Brain pericyte (primary cell): ENCODE data around the gene PTTG1IP.
"Not testable (repeated sequence)": the region's sequence is repeated elsewhere in the genome, so short reads cannot be mapped to it uniquely, and the experiment has no call there.

Experiments used
- DNase-seq: peaks from one replicate; pipeline ENCODE4 v3.0.0-alpha.2; 2012; ENCODE audit warnings: low read depth, low spot score

PTTG1IP gene

GRCh38 chr21:44883250-44883649 is 9.8 kb upstream of the PTTG1IP start:
- no peak for DNase-seq

DNA sequence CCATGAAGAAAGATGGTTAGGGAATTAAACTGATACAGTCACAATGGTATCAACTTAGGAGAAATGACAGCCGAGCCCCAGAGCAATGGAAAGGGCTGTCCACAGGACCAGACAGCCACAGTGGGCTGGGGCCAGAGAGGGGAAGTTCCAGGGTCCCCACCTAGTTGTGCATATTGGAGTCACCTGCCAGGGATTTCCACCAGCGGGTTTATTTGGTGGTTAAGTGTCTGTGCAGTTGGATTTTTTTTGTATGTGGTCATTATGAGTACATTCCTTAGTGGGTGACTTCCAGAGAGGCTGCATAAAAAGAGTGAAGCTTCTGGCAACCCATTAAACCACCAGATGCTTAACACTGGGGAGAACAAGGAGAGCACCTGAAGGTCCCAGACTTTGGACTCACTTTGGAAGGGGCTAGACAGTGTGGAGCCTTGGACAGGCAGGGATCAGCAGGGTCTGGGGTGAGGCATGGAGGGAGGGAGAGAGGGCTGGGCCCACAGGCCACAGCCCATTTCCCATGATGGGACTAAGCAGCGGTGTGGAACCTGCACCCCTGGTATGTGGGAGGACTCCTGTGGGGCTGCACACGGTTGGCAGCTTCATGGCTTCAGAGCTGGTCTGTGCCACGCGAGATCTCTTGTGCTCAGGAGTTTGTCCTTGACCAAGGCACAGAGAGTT is 7.8 kb upstream of the PTTG1IP start:
- no peak for DNase-seq

DNA sequence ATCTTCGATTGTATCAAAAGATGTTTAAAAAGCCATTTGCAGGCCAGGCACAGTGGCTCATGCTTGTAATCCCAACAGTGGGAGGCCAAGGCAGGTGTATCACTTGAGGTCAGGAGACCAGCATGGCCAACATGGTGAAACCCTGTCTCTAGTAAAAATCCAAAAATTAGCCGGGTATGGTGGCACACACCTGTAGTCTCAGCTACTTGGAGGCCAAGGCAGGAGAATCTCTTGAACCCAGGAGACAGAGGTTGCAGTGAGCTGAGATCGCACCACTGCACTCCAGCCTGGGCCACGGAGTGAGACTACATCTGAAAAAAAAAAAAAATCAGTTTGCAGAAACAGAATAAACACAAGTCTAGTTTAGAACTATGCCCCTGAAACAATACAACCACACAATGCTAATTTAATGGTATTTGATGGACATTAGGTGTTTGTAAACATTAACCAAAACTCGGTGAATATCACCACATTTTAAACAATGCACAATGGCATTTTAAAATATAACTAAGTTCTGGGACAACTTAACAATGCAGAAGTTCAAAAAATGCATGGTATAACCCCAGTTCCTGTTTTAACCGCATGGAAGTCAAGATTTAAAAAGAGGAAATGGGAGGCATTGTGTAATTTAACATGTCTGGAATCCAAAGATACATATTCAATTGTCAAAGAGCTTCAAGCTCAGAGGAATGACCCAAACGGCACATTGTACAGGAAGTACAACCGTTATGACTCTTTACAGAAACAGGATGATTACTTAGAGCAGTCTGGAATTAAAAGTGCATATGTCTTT is 7.1 kb upstream of the PTTG1IP start:
- no peak for DNase-seq

GRCh38 chr21:44879238-44879637 is 5.7 kb upstream of the PTTG1IP start:
- DNase-seq = not testable (repeated sequence)

DNA sequence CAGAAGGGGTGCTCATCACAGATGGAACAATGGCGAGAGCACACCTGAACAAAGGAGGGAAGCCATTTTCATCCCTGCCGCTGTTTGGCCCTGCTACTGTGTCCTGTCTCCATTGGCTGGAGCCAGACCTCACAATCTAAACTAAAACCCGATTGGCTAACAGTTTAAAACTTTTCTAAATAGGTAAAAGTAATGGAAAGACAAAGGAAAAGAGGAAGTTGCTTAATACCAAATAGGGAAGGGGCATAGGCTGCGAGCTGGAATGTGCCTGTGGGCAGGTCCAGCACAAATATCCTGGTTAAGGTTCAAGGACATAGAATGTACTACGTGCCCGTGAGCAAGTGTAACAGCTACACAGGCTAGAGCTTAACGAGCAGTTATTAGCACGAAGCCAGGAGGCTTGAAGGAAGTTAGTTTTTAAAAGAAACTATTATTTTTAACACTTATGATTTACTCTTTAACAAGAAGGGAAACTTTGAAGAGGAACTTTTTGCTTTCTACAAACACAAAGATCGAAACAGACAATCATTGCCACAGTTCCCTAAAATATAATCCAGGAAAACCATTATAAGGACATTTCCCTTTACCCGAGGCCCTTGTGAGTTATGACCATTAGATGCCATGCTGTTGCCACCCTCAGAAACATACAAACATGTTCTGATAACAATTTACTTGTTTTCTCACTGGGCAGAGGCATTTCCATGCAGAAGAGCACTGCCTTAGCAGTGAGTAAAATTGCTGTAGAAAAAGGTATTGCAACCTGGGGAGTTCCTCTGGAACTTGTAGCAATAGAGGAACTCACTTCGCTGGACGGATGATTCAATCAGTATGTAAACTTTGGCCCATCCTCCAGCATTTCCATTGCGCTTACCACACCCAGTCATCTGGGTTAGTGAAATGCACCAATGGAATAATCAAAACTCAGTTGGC is 4.8 kb upstream of the PTTG1IP start:
- DNase-seq = no peak

DNA sequence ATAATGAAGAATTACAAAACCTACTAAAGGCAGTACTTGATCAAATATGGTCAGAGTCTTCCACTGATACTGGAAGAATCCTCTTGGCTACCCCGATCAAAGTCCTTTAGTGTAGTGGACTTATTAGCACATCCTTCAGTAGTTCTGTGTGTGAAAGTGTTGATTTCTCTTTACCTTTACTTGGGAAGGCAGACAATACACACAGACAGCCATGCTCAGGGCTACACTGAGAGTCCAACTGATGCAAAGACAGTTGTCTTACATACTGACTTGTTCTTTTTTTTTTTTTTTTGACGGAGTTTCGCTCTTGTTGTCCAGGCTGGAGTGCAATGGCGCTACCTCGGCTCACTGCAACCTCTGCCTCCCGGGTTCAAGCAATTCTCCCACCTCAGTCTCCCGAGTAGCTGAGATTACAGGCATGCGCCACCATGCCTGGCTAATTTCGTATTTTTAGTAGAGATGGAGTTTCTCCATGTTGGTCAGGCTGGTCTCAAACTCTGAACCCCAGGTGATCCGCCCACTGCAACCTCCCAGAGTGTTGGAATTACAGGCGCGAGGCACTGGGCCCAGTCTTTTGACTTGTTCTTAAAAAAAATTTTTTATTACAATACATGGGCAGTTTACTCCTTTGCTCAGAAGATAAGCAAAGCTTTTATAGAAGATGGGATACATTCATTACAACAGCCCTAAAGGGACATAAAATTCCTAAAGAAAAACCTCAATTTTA is 3.5 kb upstream of the PTTG1IP start:
- DNase-seq = no peak

DNA sequence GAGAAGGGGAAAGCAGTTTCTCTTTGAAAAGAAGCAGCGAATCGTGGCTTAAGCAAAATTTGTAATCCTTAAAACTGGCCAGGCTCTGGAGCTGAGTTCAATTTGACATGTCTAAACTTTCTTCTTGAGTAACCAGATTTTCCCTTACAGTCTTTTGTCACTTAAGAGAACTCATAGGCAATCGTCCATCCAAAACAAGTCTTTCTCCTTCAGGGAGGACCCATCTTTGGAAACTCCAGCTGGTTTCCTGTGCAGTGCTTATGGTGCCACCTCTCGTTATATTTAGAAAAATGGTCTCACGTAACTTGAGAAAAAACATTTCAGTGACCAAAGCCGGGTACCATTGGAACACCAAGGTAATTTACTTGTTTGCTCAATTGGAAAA is 1.8 kb upstream of the PTTG1IP start:
- DNase-seq = no peak

- no peak for DNase-seq
Measured at GRCh38 chr21:44874497-44875315, 1.2 kb upstream of the PTTG1IP start.

DNA sequence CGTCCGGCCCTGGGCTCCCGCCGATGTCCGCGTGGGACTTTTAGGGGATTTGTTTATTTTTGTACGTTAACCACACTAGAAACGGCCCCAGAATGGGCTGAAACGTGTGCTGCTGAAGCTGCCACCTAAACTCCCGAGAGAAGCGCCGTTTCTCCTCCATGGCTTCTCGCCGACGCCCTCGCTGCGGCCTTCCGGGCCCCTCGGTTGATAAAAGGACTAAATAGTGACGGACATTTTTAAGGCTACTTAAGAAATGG is 678 bp upstream of the PTTG1IP start:
- DNase-seq = no peak

DNA sequence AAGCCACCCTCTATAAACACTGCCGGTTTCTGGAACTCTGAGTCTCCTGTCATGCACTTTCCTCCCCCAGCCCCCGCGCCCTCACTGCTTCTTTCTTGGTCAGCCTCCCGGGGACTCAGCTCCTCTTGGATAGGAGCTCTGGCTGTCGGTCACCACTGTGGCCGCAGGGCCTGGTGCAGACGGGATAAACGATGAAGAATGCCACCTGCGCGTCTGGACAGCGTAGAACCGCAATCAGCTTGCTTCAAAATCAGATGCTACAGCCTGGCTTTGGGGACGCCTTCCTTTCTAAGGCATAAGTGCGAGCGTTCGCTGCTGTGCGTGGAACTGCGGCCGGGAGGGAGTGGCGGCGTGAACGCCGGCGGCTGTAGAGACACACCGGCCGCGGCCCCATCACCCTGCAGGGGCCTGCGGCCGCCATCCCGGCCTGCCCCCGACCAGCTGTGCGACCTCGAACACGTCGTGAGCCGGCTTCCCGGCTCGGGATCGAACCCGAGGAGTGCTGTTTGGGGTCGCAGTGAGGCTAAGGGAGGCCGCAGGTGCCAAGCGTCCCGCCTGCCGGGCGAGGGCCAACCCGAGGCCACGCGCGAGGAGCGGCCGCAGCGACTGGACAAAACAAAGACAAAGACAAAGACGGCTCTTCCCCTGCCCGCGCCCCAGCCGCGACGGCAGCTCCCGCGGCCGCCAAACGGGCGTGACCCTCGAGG is 688 bp downstream of the PTTG1IP start:
- DNase-seq = no peak

DNA sequence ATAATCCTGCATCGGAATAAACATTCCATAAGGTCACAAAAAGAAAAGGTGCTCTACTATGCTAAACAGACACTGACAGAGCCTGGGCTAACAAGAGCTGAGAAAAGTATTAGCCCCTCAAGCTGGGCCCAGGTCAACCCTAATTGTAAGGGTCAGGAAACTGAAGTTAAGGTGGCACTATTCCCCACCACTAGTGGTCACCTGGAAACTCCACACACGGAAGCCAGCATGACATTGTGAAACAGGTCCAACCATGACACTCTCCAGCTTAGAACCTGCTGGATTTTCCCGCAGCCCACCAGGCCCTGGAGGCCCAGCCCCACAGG is 1.2 kb downstream of the PTTG1IP start:
- DNase-seq = no peak

GRCh38 chr21:44871576-44872269 is 1.8 kb downstream of the PTTG1IP start:
- no peak for DNase-seq

- no peak for DNase-seq
Measured at GRCh38 chr21:44870748-44871495, 2.6 kb downstream of the PTTG1IP start.

DNA sequence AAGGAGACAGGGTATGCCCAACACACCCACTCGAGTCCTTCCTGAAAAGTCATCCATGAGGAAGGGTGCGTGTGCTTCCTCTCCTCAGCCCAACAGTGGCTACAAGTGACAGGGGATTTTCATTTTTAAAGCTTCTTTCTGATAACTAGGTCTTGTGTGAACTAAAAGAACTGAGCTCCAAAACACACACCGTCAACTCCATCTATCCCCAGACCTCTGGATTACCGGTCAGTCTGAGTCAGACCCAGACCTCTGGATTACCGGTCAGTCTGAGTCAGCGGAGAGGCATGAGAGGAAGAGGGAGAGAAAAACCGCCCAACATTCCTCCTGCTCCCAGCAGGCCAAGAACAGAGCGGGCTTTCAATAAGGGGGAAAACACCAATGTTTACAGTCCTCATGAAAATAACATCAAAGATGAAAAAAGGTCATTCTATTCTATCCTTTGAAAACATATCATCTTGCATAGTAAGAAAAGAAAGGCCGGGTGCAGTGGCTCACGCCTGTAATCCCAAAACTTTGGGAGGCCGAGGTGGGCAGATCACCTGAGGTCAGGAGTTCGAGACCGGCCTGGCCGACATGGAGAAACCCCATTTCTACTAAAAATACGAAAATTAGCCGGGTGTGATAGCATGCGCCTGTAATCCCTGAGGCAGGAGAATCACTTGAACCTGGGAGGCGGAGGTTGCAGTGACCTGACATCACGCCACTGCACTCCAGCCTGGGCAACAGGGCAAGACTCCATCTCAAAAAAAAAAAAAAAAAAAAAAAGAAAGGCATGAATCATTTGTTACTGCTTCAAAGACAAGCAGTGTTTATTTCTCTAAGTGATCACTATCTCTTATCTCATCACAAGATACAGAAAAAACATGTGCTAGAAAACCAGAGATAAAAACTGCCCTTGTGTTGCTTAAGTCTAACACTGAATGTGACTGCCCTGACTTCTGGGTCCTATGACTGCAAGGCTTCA is 3.4 kb downstream of the PTTG1IP start:
- DNase-seq = no peak

GRCh38 chr21:44868707-44869106 is 4.8 kb downstream of the PTTG1IP start:
- DNase-seq = no peak

DNA sequence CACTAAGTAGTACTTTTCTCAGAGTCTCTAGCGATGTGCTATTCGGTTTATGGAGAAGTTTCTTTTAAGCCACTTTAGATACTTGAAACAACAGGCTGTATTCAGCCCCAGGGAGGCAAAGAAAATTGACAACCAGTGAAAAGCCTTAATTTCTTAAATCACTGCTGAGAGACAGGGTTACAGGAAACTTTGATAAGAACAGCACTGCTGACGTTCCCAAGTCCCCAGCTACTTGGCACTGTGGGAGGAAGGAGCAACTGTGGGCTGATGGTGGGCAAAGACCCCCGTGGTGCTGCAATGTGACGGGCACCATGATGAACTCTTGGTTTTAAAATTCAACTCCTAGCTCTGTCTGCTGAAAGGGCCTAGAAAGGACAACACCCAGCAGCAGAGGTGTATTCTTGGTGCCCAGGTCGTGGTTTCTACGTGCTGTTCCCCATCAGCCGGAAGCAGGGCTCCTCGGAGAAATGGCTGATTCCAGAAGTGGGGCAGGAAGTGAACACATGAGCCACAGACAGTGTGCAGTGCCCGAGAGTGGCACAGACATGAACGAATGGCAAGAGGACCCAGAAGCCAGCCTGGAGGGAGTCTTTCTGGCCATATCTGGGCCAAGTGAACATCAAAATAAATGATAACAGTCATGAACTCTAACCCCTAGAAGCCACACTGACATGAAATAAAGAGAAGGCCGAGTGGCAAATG is 5.3 kb downstream of the PTTG1IP start:
- DNase-seq = no peak

GRCh38 chr21:44867464-44867863 is 6.0 kb downstream of the PTTG1IP start:
- DNase-seq = no peak
